IPS DF 6.9 (cell line): Measurements from ENCODE around the gene RPS6KA3.

Source experiments
- DNase-seq: peaks from one replicate; pipeline ENCODE4 v3.0.0-alpha.2; 2013; ENCODE audit warnings: low read depth, low spot score
- H3K27ac ChIP-seq: one replicate; pipeline ENCODE4 v1.5.1; 2013; ENCODE audit warnings: low read length, control low read depth
- H3K27me3 ChIP-seq: 2 replicates; pipeline ENCODE4 v1.6.1; 2013; ENCODE audit warnings: mild to moderate bottlenecking, low read length; ENCODE audit not compliant: control insufficient read depth, insufficient read depth
- H3K36me3 ChIP-seq: 2 replicates; pipeline ENCODE4 v1.6.1; 2013; ENCODE audit warnings: low read length; ENCODE audit not compliant: control insufficient read depth, insufficient read depth
- H3K4me1 ChIP-seq: 2 replicates; pipeline ENCODE4 v1.6.1; 2013; ENCODE audit warnings: low read length; ENCODE audit not compliant: control insufficient read depth, insufficient read depth
- H3K4me3 ChIP-seq: 2 replicates; pipeline ENCODE4 v1.5.1; 2013; ENCODE audit warnings: mild to moderate bottlenecking, low read length
- H3K9me3 ChIP-seq: 2 replicates; pipeline ENCODE4 v1.6.1; 2013; ENCODE audit warnings: low read length, inconsistent platforms; ENCODE audit not compliant: control insufficient read depth, insufficient read depth
- WGBS: extraction: QIAGEN DNeasy Blood & Tissue Kit; methylation state at CpG from one replicate; pipeline ENCODE4 v1.1.7; 2013; ENCODE audit warnings: mixed read lengths, missing lambda C conversion rate; ENCODE audit not compliant: insufficient read length, insufficient coverage; 5-methylcytosine and 5-hydroxymethylcytosine counted together

RPS6KA3 gene

GRCh38 chrX:20224814-20225487 lies 41.8 kb downstream of the RPS6KA3 start:
- WGBS = no CpG with 5 or more reads among the region's 2 CpGs
- Histone ChIP-seq H3K27ac (no peak overlapping the region), H3K27me3 (no peaks in the 10 kb centered on the region), H3K36me3 (no peaks in the 10 kb centered on the region), H3K4me3 (no peak overlapping the region), H3K4me1 (no peaks in the 10 kb centered on the region), H3K9me3 (no peaks in the 10 kb centered on the region)
- DNase-seq = no peak

- no CpG with 5 or more reads among the region's 3 CpGs for WGBS
- no peak overlapping the region for H3K4me3 ChIP-seq
- no peaks in the 10 kb centered on the region for H3K4me1 ChIP-seq
- no peak for DNase-seq
- H3K27me3 ChIP-seq = no peaks in the 10 kb centered on the region
- no peak overlapping the region for H3K27ac ChIP-seq
- H3K9me3 ChIP-seq = no peaks in the 10 kb centered on the region
- no peaks in the 10 kb centered on the region for H3K36me3 ChIP-seq
Observed at GRCh38 chrX:20221902-20222301, 44.8 kb downstream of the RPS6KA3 start.

GRCh38 chrX:20218836-20219505 lies 47.7 kb downstream of the RPS6KA3 start:
- no peaks in the 10 kb centered on the region for H3K27me3 ChIP-seq
- no peaks in the 10 kb centered on the region for H3K36me3 ChIP-seq
- no peaks in the 10 kb centered on the region for H3K9me3 ChIP-seq
- no CpG with 5 or more reads among the region's 9 CpGs for WGBS
- no peak overlapping the region for H3K27ac ChIP-seq
- no peak overlapping the region for H3K4me3 ChIP-seq
- no peak for DNase-seq
- no peaks in the 10 kb centered on the region for H3K4me1 ChIP-seq

GRCh38 chrX:20217906-20218305 lies 48.8 kb downstream of the RPS6KA3 start:
- Histone ChIP-seq H3K27ac (no peak overlapping the region), H3K27me3 (no peaks in the 10 kb centered on the region), H3K4me1 (no peaks in the 10 kb centered on the region), H3K9me3 (no peaks in the 10 kb centered on the region), H3K36me3 (no peaks in the 10 kb centered on the region), H3K4me3 (no peak overlapping the region)
- WGBS = no CpG with 5 or more reads among the region's 2 CpGs
- no peak for DNase-seq

- H3K27me3 ChIP-seq = no peaks in the 10 kb centered on the region
- no CpG with 5 or more reads among the region's 1 CpG for WGBS
- H3K4me1 ChIP-seq = no peaks in the 10 kb centered on the region
- no peaks in the 10 kb centered on the region for H3K9me3 ChIP-seq
- DNase-seq = no peak
- no peak overlapping the region for H3K27ac ChIP-seq
- no peaks in the 10 kb centered on the region for H3K36me3 ChIP-seq
- no peak overlapping the region for H3K4me3 ChIP-seq
Observed at GRCh38 chrX:20217271-20217670, 49.4 kb downstream of the RPS6KA3 start.

- no peaks in the 10 kb centered on the region for H3K9me3 ChIP-seq
- H3K4me1 ChIP-seq = no peaks in the 10 kb centered on the region
Observed at GRCh38 chrX:20215565-20215964, 51.1 kb downstream of the RPS6KA3 start.

GRCh38 chrX:20212486-20213089 lies 54.1 kb downstream of the RPS6KA3 start:
- DNase-seq = no peak
- no CpG with 5 or more reads among the region's 6 CpGs for WGBS
- H3K27ac ChIP-seq = no peak overlapping the region

More at GRCh38 chrX:20215565-20215964, 51.1 kb downstream of the RPS6KA3 start:
- no peak for DNase-seq
- Histone ChIP-seq H3K27me3 (no peaks in the 10 kb centered on the region), H3K27ac (no peak overlapping the region), H3K4me3 (no peak overlapping the region), H3K36me3 (no peaks in the 10 kb centered on the region)

GRCh38 chrX:20211261-20211786 lies 55.4 kb downstream of the RPS6KA3 start:
- 100% methylated on average over 1 of the region's 4 CpGs for WGBS
- Histone ChIP-seq H3K27me3 (no peaks in the 10 kb centered on the region), H3K36me3 (no peaks in the 10 kb centered on the region), H3K9me3 (no peaks in the 10 kb centered on the region), H3K4me1 (no peaks in the 10 kb centered on the region), H3K27ac (no peak overlapping the region), H3K4me3 (no peak overlapping the region)
- no peak for DNase-seq

More at GRCh38 chrX:20212486-20213089, 54.1 kb downstream of the RPS6KA3 start:
- Histone ChIP-seq H3K9me3 (no peaks in the 10 kb centered on the region), H3K4me1 (no peaks in the 10 kb centered on the region), H3K36me3 (no peaks in the 10 kb centered on the region), H3K4me3 (no peak overlapping the region), H3K27me3 (no peaks in the 10 kb centered on the region)

GRCh38 chrX:20205927-20206708 lies 60.6 kb downstream of the RPS6KA3 start:
- no peak for DNase-seq
- H3K27ac ChIP-seq = no peak overlapping the region
- H3K4me3 ChIP-seq = no peak overlapping the region
- WGBS = no CpG with 5 or more reads among the region's 4 CpGs
- no peaks in the 10 kb centered on the region for H3K9me3 ChIP-seq
- H3K4me1 ChIP-seq = no peaks in the 10 kb centered on the region
- H3K36me3 ChIP-seq = no peaks in the 10 kb centered on the region
- H3K27me3 ChIP-seq = no peaks in the 10 kb centered on the region

- WGBS = no CpG with 5 or more reads among the region's 6 CpGs
- Histone ChIP-seq H3K4me1 (no peaks in the 10 kb centered on the region), H3K36me3 (no peaks in the 10 kb centered on the region), H3K9me3 (no peaks in the 10 kb centered on the region), H3K27ac (no peak overlapping the region), H3K4me3 (no peak overlapping the region), H3K27me3 (no peaks in the 10 kb centered on the region)
- no peak for DNase-seq
Observed at GRCh38 chrX:20204351-20204750, 62.4 kb downstream of the RPS6KA3 start.
